Lower leg skin (tissue), 3 donors: ENCODE results near the gene CFAP65.

Source experiments
- POLR2A ChIP-seq, 2 donors: fragments of 450-650 bp; IDR thresholded peaks; one replicate each; pipeline ENCODE4 v1.6.1; 2016 to 2017; ENCODE audit warnings: antibody characterized with exemption in 2 of 2, mild to moderate bottlenecking in 1 of 2, moderate library complexity in 1 of 2
- TF ChIP-seq, protein P1 (sequence below), 3 donors: fragments of 450-650 bp; IDR thresholded peaks; one replicate each; pipeline ENCODE4 v1.5.1; 2016; ENCODE audit warnings: antibody characterized with exemption in 3 of 3, mild to moderate bottlenecking in 3 of 3, moderate library complexity in 2 of 3

GRCh38 chr2:219041252-219041651 is at the start of gene CFAP65:
- TF ChIP-seq, protein P1, sequence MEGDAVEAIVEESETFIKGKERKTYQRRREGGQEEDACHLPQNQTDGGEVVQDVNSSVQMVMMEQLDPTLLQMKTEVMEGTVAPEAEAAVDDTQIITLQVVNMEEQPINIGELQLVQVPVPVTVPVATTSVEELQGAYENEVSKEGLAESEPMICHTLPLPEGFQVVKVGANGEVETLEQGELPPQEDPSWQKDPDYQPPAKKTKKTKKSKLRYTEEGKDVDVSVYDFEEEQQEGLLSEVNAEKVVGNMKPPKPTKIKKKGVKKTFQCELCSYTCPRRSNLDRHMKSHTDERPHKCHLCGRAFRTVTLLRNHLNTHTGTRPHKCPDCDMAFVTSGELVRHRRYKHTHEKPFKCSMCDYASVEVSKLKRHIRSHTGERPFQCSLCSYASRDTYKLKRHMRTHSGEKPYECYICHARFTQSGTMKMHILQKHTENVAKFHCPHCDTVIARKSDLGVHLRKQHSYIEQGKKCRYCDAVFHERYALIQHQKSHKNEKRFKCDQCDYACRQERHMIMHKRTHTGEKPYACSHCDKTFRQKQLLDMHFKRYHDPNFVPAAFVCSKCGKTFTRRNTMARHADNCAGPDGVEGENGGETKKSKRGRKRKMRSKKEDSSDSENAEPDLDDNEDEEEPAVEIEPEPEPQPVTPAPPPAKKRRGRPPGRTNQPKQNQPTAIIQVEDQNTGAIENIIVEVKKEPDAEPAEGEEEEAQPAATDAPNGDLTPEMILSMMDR (IDR thresholded peaks at IDR 0.05), result no peak
- no peak for TF ChIP-seq POLR2A (IDR thresholded peaks at IDR 0.05)
